ENCODE measurements around the gene THBS2.

Gene THBS2

GRCh38 chr6:169186496-169187169 lies 67.0 kb downstream of the THBS2 start:
- H3K9ac ChIP-seq (ENCODE audit: low read length): no peak overlapping the region
- H4K20me1 ChIP-seq (ENCODE audit: insufficient read depth, low read length): no peaks in the 10 kb centered on the region
- H3K9me3 ChIP-seq (replicated peaks; ENCODE audit: insufficient read depth, low read length): no peaks in the 10 kb centered on the region
- H3K27ac ChIP-seq (ENCODE audit: low read length): no peak overlapping the region
- no peak overlapping the region for H2AFZ ChIP-seq (ENCODE audit: low read length)
- no peaks in the 10 kb centered on the region for H3F3A ChIP-seq (ENCODE audit: insufficient read depth, low read length)
- DNase-seq: no peak
- TF ChIP-seq EZH2phosphoT487 (IDR thresholded peaks at IDR 0.05; ENCODE audit: low read length): no peak
- no peak for TF ChIP-seq EZH2 (optimal IDR thresholded peaks at IDR 0.05; ENCODE audit: low read depth, low read length)
- TF ChIP-seq, protein P1, sequence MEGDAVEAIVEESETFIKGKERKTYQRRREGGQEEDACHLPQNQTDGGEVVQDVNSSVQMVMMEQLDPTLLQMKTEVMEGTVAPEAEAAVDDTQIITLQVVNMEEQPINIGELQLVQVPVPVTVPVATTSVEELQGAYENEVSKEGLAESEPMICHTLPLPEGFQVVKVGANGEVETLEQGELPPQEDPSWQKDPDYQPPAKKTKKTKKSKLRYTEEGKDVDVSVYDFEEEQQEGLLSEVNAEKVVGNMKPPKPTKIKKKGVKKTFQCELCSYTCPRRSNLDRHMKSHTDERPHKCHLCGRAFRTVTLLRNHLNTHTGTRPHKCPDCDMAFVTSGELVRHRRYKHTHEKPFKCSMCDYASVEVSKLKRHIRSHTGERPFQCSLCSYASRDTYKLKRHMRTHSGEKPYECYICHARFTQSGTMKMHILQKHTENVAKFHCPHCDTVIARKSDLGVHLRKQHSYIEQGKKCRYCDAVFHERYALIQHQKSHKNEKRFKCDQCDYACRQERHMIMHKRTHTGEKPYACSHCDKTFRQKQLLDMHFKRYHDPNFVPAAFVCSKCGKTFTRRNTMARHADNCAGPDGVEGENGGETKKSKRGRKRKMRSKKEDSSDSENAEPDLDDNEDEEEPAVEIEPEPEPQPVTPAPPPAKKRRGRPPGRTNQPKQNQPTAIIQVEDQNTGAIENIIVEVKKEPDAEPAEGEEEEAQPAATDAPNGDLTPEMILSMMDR (IDR thresholded peaks at IDR 0.05; ENCODE audit: low read length): no peak
- H3K27me3 ChIP-seq (replicated peaks; ENCODE audit: insufficient read depth, low read length): no peaks in the 10 kb centered on the region
- H3K9me2 ChIP-seq (replicated peaks; ENCODE audit: insufficient read depth, low read length): no peaks in the 10 kb centered on the region
- no peak overlapping the region for H3K4me2 ChIP-seq (ENCODE audit: low read depth, low read length)
- H3K4me3 ChIP-seq (ENCODE audit: low read length): no peak overlapping the region
- H3K36me3 ChIP-seq (replicated peaks; ENCODE audit: insufficient read depth, low read length): no peaks in the 10 kb centered on the region
- H3K4me1 ChIP-seq (ENCODE audit: low read length): no peaks in the 10 kb centered on the region
- no peaks in the 10 kb centered on the region for H3K79me2 ChIP-seq (ENCODE audit: low read length)

DNA sequence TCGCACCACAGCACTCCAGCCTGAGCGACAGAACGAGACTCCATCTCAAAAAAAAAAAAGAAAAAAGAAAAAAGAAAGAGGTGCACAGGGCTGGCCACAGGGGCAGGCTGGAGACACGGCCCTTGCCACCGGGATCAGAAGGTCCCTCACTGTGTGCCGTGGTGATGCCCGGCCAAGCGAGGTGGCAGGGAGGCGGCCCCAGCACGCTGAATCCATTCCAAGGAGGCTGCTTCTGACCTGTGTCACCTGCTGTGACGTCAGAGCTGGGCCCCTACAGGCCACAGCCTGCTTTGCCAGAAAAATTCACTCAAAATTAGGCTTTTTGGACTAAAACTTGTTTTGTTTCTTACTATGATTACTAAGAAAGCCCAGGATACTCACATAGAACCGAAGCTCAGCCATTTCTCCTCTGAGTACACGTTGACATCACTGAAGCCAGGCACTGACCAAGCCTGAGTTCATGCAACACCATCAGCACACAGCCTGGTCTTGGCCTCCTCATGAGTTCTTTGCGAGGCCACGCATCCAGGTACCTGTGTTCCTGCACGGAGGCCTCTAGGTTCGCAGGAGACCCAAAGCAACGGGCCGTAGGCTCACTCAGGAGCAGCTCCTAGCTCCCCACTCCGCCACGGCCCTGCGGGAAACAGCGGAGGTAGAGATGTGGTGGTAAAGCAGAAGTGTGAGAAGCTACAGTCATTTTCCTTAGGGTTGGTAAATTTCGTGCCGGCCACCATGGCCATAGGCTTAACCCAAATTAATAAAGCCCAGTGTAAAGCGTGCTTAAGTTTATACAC lies 67.8 kb downstream of the THBS2 start:
- Histone ChIP-seq H3K9me2 (replicated peaks; ENCODE audit: insufficient read depth, low read length) (no peaks in the 10 kb centered on the region), H3K36me3 (replicated peaks; ENCODE audit: insufficient read depth, low read length) (no peaks in the 10 kb centered on the region), H3K27me3 (replicated peaks; ENCODE audit: insufficient read depth, low read length) (no peaks in the 10 kb centered on the region), H4K20me1 (ENCODE audit: insufficient read depth, low read length) (no peaks in the 10 kb centered on the region), H3K4me3 (ENCODE audit: low read length) (no peak overlapping the region), H3K4me1 (ENCODE audit: low read length) (no peaks in the 10 kb centered on the region), H2AFZ (ENCODE audit: low read length) (no peak overlapping the region), H3K9ac (ENCODE audit: low read length) (no peak overlapping the region), H3K4me2 (ENCODE audit: low read depth, low read length) (no peak overlapping the region), H3F3A (ENCODE audit: insufficient read depth, low read length) (no peaks in the 10 kb centered on the region), H3K79me2 (ENCODE audit: low read length) (no peaks in the 10 kb centered on the region), H3K27ac (ENCODE audit: low read length) (no peak overlapping the region), H3K9me3 (replicated peaks; ENCODE audit: insufficient read depth, low read length) (no peaks in the 10 kb centered on the region)
- TF ChIP-seq, protein P1 (IDR thresholded peaks at IDR 0.05; ENCODE audit: low read length): no peak
- TF ChIP-seq EZH2 (optimal IDR thresholded peaks at IDR 0.05; ENCODE audit: low read depth, low read length) (no peak), EZH2phosphoT487 (IDR thresholded peaks at IDR 0.05; ENCODE audit: low read length) (no peak)
- no peak for DNase-seq

- H3K36me3 ChIP-seq (replicated peaks; ENCODE audit: insufficient read depth, low read length): no peaks in the 10 kb centered on the region
- TF ChIP-seq EZH2phosphoT487 (IDR thresholded peaks at IDR 0.05; ENCODE audit: low read length): no peak
- no peak for TF ChIP-seq EZH2 (optimal IDR thresholded peaks at IDR 0.05; ENCODE audit: low read depth, low read length)
- TF ChIP-seq, protein P1 (IDR thresholded peaks at IDR 0.05; ENCODE audit: low read length): no peak
- no peaks in the 10 kb centered on the region for H3F3A ChIP-seq (ENCODE audit: insufficient read depth, low read length)
- no peak for DNase-seq
- no peaks in the 10 kb centered on the region for H3K9me3 ChIP-seq (replicated peaks; ENCODE audit: insufficient read depth, low read length)
- no peaks in the 10 kb centered on the region for H3K79me2 ChIP-seq (ENCODE audit: low read length)
- H3K9me2 ChIP-seq (replicated peaks; ENCODE audit: insufficient read depth, low read length): no peaks in the 10 kb centered on the region
- no peak overlapping the region for H3K9ac ChIP-seq (ENCODE audit: low read length)
- no peak overlapping the region for H3K4me2 ChIP-seq (ENCODE audit: low read depth, low read length)
- no peak overlapping the region for H3K4me3 ChIP-seq (ENCODE audit: low read length)
- no peak overlapping the region for H3K27ac ChIP-seq (ENCODE audit: low read length)
- H4K20me1 ChIP-seq (ENCODE audit: insufficient read depth, low read length): no peaks in the 10 kb centered on the region
- no peaks in the 10 kb centered on the region for H3K4me1 ChIP-seq (ENCODE audit: low read length)
- H3K27me3 ChIP-seq (replicated peaks; ENCODE audit: insufficient read depth, low read length): no peaks in the 10 kb centered on the region
- H2AFZ ChIP-seq (ENCODE audit: low read length): no peak overlapping the region
These were observed 68.6 kb downstream of the THBS2 start for GRCh38 chr6:169185011-169185521.
